Liver (tissue), 9 donors: ENCODE results near the gene MEFV. TPM values are rescaled to one million over a fixed set of nuclear protein-coding genes. Genes with fewer than 3 reads are reported as not detected.

Source experiments
- DNase-seq: peaks from one replicate; pipeline ENCODE4 v3.0.0-alpha.2; 2017; ENCODE audit warnings: low spot score
- H3K27ac ChIP-seq, 2 donors: one replicate each; pipeline ENCODE4 v1.7.0; 2013; ENCODE audit warnings: inconsistent platforms in 2 of 2, low read length in 2 of 2, control low read depth in 1 of 2, low read depth in 1 of 2, mild to moderate bottlenecking in 1 of 2
- H3K27me3 ChIP-seq, 4 donors: one replicate each; pipeline versions ENCODE4 v1.6.1 to v1.7.0; 2013; ENCODE audit warnings: low read length in 3 of 4, inconsistent platforms in 1 of 4, mild to moderate bottlenecking in 1 of 4, moderate library complexity in 1 of 4; ENCODE audit not compliant: control insufficient read depth in 4 of 4, insufficient read depth in 4 of 4
- H3K36me3 ChIP-seq, 4 donors: one replicate each; pipeline versions ENCODE4 v1.6.1 to v1.7.0; 2013; ENCODE audit warnings: low read length in 3 of 4, mild to moderate bottlenecking in 3 of 4, low read depth in 1 of 4, moderate library complexity in 1 of 4; ENCODE audit not compliant: control insufficient read depth in 4 of 4, insufficient read depth in 3 of 4
- H3K4me1 ChIP-seq, 4 donors: one replicate each; pipeline versions ENCODE4 v1.6.1 to v1.7.0; 2013; ENCODE audit warnings: low read length in 3 of 4, mild to moderate bottlenecking in 3 of 4, moderate library complexity in 1 of 4; ENCODE audit not compliant: control insufficient read depth in 4 of 4, insufficient read depth in 4 of 4
- H3K4me3 ChIP-seq, 3 donors: one replicate each; pipeline versions ENCODE4 v1.6.1 to v1.7.0; 2013; ENCODE audit warnings: low read length in 3 of 3, control low read depth in 1 of 3, low read depth in 1 of 3, mild to moderate bottlenecking in 1 of 3
- H3K9ac ChIP-seq, 2 donors: one replicate each; pipeline ENCODE4 v1.7.0; 2013; ENCODE audit warnings: low read length in 2 of 2, mild to moderate bottlenecking in 2 of 2, moderate library complexity in 2 of 2, control low read depth in 1 of 2, low read depth in 1 of 2
- H3K9me3 ChIP-seq, 4 donors: one replicate each; pipeline versions ENCODE4 v1.6.1 to v1.7.0; 2013; ENCODE audit warnings: low read length in 3 of 4; ENCODE audit not compliant: control insufficient read depth in 4 of 4
- ATF3 ChIP-seq: IDR thresholded peaks from 2 replicates; pipeline ENCODE4 v1.6.1; 2016; ENCODE audit warnings: antibody characterized with exemption
- EGR1 ChIP-seq, 2 donors: IDR thresholded peaks; 2 replicates each; pipeline ENCODE4 v1.6.1; 2016 to 2018; ENCODE audit warnings: antibody characterized with exemption in 2 of 2, low read depth in 2 of 2
- FOXA1 ChIP-seq: IDR thresholded peaks from 2 replicates; pipeline ENCODE4 v1.6.1; 2016; ENCODE audit warnings: antibody characterized with exemption
- FOXA2 ChIP-seq: IDR thresholded peaks from 2 replicates; pipeline ENCODE4 v1.6.1; 2016; ENCODE audit warnings: antibody characterized with exemption
- GABPA ChIP-seq, 2 donors: IDR thresholded peaks in 1 of 2; conservative IDR thresholded peaks in 1 of 2; 2 replicates each; pipeline ENCODE4 v1.6.1; 2016; ENCODE audit warnings: antibody characterized with exemption in 2 of 2, mild to moderate bottlenecking in 1 of 2, moderate library complexity in 1 of 2
- HNF4A ChIP-seq, 2 donors: conservative IDR thresholded peaks; 2 replicates each; pipeline ENCODE4 v1.6.1; 2016; ENCODE audit warnings: antibody characterized with exemption in 2 of 2, mild to moderate bottlenecking in 2 of 2
- HNF4G ChIP-seq: IDR thresholded peaks from 2 replicates; pipeline ENCODE4 v1.6.1; 2016; ENCODE audit warnings: antibody characterized with exemption
- JUND ChIP-seq, 2 donors: IDR thresholded peaks; 2 replicates each; pipeline ENCODE4 v1.6.1; 2016; ENCODE audit warnings: antibody characterized with exemption in 2 of 2
- MAX ChIP-seq: IDR thresholded peaks from 2 replicates; pipeline ENCODE4 v1.6.1; 2016; ENCODE audit warnings: antibody characterized with exemption
- NR2F2 ChIP-seq: IDR thresholded peaks from 2 replicates; pipeline ENCODE4 v1.6.1; 2016; ENCODE audit warnings: antibody characterized with exemption
- RAD21 ChIP-seq, 2 donors: IDR thresholded peaks; 2 replicates each; pipeline ENCODE4 v1.6.1; 2016; ENCODE audit warnings: antibody characterized with exemption in 2 of 2, mild to moderate bottlenecking in 2 of 2
- RXRA ChIP-seq, 2 donors: IDR thresholded peaks; 2 replicates each; pipeline ENCODE4 v1.6.1; 2017 to 2018; ENCODE audit warnings: antibody characterized with exemption in 2 of 2, mild to moderate bottlenecking in 1 of 2
- SP1 ChIP-seq: IDR thresholded peaks from 2 replicates; pipeline ENCODE4 v1.6.1; 2018; ENCODE audit warnings: antibody characterized with exemption, mild to moderate bottlenecking
- YY1 ChIP-seq: IDR thresholded peaks from 2 replicates; pipeline ENCODE4 v1.6.1; 2016; ENCODE audit warnings: antibody characterized with exemption, mild to moderate bottlenecking
- WGBS: extraction: QIAGEN DNeasy Blood & Tissue Kit; methylation state at CpG from one replicate; pipeline ENCODE4 v1.1.7; 2013; 5-methylcytosine and 5-hydroxymethylcytosine counted together
- polyA plus RNA-seq, 2 donors: library from polyadenylated mRNA; stranded (reverse) in 1 of 2; unstranded in 1 of 2; fragments of 200-250 nt in 1 of 2; fragments of >200 nt in 1 of 2; fragmentation: Nextera tagmentation in 1 of 2; extraction: Ambion mirVana in 1 of 2; gene quantifications; one replicate each; pipeline versions ENCODE4 v1.2.1 to v1.2.3, GENCODE V29; 2013 to 2015
- total RNA-seq, 2 donors: library from RNA; depleted of rRNA; stranded (reverse); fragments of >200 nt; gene quantifications; one replicate each; pipeline ENCODE4 v1.2.3, GENCODE V29; 2014
- TF ChIP-seq, protein P1 (sequence below): IDR thresholded peaks from 2 replicates; pipeline ENCODE4 v1.6.1; 2016; ENCODE audit warnings: antibody characterized with exemption
- TF ChIP-seq, protein P2 (sequence below): fragments of 150-350 bp; IDR thresholded peaks from 2 replicates; pipeline ENCODE4 v1.5.1; 2017; ENCODE audit warnings: improper control_type of control experiment, low read depth, low read length; ENCODE audit not compliant: missing input control
- TF ChIP-seq, protein P3 (sequence below): IDR thresholded peaks from 2 replicates; pipeline ENCODE4 v1.6.1; 2016; ENCODE audit warnings: antibody characterized with exemption, mild to moderate bottlenecking
- donor health status: healthy.
- donor health status: healthy.
- donor health status: healthy.
- donor health status: healthy.
- donor health status: healthy.

MEFV gene
- total and polyA plus RNA-seq, 4 donors, result 0.33 to 3.3 (median 0.79) TPM

- Histone ChIP-seq H3K27ac (peak overlapping the region in 1 of 2 donors; percentile 30), H3K4me1 (peaks cover 0 to 2% (median 1%) of the 10 kb centered on the region in 4 donors), H3K36me3 (no peaks in the 10 kb centered on the region), H3K27me3 (no peaks in the 10 kb centered on the region), H3K9ac (no peak overlapping the region), H3K4me3 (no peak overlapping the region), H3K9me3 (peaks cover 0 to 2% (median 0%) of the 10 kb centered on the region in 4 donors)
- WGBS, result 77% methylated on average over 9 of the region's 9 CpGs
- DNase-seq, result no peak
- TF ChIP-seq ATF3, result no peak
- TF ChIP-seq FOXA1, result no peak
- TF ChIP-seq HNF4G, result no peak
- TF ChIP-seq MAX, result no peak
- no peak for TF ChIP-seq RAD21 (IDR thresholded peaks at IDR 0.05)
- TF ChIP-seq, protein P1, sequence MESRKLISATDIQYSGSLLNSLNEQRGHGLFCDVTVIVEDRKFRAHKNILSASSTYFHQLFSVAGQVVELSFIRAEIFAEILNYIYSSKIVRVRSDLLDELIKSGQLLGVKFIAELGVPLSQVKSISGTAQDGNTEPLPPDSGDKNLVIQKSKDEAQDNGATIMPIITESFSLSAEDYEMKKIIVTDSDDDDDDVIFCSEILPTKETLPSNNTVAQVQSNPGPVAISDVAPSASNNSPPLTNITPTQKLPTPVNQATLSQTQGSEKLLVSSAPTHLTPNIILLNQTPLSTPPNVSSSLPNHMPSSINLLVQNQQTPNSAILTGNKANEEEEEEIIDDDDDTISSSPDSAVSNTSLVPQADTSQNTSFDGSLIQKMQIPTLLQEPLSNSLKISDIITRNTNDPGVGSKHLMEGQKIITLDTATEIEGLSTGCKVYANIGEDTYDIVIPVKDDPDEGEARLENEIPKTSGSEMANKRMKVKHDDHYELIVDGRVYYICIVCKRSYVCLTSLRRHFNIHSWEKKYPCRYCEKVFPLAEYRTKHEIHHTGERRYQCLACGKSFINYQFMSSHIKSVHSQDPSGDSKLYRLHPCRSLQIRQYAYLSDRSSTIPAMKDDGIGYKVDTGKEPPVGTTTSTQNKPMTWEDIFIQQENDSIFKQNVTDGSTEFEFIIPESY, result no peak
- no peak for TF ChIP-seq NR2F2
- TF ChIP-seq SP1, result no peak
- TF ChIP-seq, protein P2, sequence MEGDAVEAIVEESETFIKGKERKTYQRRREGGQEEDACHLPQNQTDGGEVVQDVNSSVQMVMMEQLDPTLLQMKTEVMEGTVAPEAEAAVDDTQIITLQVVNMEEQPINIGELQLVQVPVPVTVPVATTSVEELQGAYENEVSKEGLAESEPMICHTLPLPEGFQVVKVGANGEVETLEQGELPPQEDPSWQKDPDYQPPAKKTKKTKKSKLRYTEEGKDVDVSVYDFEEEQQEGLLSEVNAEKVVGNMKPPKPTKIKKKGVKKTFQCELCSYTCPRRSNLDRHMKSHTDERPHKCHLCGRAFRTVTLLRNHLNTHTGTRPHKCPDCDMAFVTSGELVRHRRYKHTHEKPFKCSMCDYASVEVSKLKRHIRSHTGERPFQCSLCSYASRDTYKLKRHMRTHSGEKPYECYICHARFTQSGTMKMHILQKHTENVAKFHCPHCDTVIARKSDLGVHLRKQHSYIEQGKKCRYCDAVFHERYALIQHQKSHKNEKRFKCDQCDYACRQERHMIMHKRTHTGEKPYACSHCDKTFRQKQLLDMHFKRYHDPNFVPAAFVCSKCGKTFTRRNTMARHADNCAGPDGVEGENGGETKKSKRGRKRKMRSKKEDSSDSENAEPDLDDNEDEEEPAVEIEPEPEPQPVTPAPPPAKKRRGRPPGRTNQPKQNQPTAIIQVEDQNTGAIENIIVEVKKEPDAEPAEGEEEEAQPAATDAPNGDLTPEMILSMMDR, result no peak
- TF ChIP-seq, protein P3, sequence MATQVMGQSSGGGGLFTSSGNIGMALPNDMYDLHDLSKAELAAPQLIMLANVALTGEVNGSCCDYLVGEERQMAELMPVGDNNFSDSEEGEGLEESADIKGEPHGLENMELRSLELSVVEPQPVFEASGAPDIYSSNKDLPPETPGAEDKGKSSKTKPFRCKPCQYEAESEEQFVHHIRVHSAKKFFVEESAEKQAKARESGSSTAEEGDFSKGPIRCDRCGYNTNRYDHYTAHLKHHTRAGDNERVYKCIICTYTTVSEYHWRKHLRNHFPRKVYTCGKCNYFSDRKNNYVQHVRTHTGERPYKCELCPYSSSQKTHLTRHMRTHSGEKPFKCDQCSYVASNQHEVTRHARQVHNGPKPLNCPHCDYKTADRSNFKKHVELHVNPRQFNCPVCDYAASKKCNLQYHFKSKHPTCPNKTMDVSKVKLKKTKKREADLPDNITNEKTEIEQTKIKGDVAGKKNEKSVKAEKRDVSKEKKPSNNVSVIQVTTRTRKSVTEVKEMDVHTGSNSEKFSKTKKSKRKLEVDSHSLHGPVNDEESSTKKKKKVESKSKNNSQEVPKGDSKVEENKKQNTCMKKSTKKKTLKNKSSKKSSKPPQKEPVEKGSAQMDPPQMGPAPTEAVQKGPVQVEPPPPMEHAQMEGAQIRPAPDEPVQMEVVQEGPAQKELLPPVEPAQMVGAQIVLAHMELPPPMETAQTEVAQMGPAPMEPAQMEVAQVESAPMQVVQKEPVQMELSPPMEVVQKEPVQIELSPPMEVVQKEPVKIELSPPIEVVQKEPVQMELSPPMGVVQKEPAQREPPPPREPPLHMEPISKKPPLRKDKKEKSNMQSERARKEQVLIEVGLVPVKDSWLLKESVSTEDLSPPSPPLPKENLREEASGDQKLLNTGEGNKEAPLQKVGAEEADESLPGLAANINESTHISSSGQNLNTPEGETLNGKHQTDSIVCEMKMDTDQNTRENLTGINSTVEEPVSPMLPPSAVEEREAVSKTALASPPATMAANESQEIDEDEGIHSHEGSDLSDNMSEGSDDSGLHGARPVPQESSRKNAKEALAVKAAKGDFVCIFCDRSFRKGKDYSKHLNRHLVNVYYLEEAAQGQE, result no peak
- TF ChIP-seq RXRA (IDR thresholded peaks at IDR 0.05), result no peak
- TF ChIP-seq EGR1 (IDR thresholded peaks at IDR 0.05; ENCODE audit: low read depth in 2 of 2), result no peak
- TF ChIP-seq GABPA (IDR thresholded peaks at IDR 0.05 in 1 of 2, conservative IDR thresholded peaks at IDR 0.05 in 1 of 2), result no peak
- TF ChIP-seq JUND (IDR thresholded peaks at IDR 0.05), result no peak
- TF ChIP-seq FOXA2, result no peak
These were observed 533 bp upstream of the MEFV start for GRCh38 chr16:3256866-3257465.

GRCh38 chr16:3254309-3254708, 2.1 kb downstream of the MEFV start:
- H3K36me3 ChIP-seq, result no peaks in the 10 kb centered on the region
- TF ChIP-seq HNF4G (no peak), MAX (no peak), RXRA (IDR thresholded peaks at IDR 0.05) (no peak), SP1 (no peak), HNF4A (conservative IDR thresholded peaks at IDR 0.05) (no peak), EGR1 (IDR thresholded peaks at IDR 0.05; ENCODE audit: low read depth in 2 of 2) (no peak), NR2F2 (no peak), YY1 (no peak), GABPA (IDR thresholded peaks at IDR 0.05 in 1 of 2, conservative IDR thresholded peaks at IDR 0.05 in 1 of 2) (no peak), FOXA1 (no peak)
- TF ChIP-seq, protein P2, result no peak
- TF ChIP-seq, protein P1, result no peak
- DNase-seq, result no peak
- H3K27me3 ChIP-seq, result no peaks in the 10 kb centered on the region
- H3K4me3 ChIP-seq, result no peak overlapping the region
- no peak overlapping the region for H3K9ac ChIP-seq
- no peak overlapping the region for H3K27ac ChIP-seq
- H3K9me3 ChIP-seq, result peaks cover 0 to 2% (median 0%) of the 10 kb centered on the region in 4 donors
- H3K4me1 ChIP-seq, result peaks cover 0 to 2% (median 1%) of the 10 kb centered on the region in 4 donors
- 38% methylated on average over 35 of the region's 35 CpGs for WGBS
